Activated CD4-positive, alpha-beta T cell treated with anti-CD3 and anti-CD28 coated beads for 36 hours (primary cell): Measurements from ENCODE around the gene RIN3. TPM values are rescaled to one million over a fixed set of nuclear protein-coding genes. Genes with fewer than 3 reads are reported as not detected.

Source experiments
- ATAC-seq: fragments of 200-7000 bp; cut with Tn5 transposase; one replicate; pipeline ENCODE4 v1.10.0; 2021; ENCODE audit warnings: mild to moderate bottlenecking, moderate library complexity
- CTCF ChIA-PET: fragments of 350-600 bp; sonication (Branson Sonifier 250); formaldehyde crosslinking; loops from one replicate; lab custom pipeline; 2021; ENCODE audit warnings: antibody characterized with exemption; lab: Charles Lee
- POLR2A ChIA-PET: fragments of 350-600 bp; sonication (Branson Sonifier 250); formaldehyde crosslinking; loops from one replicate; lab custom pipeline; 2021; ENCODE audit warnings: antibody characterized with exemption, inconsistent platforms; lab: Charles Lee
- DNase-seq: peaks from one replicate; pipeline ENCODE4 v3.0.0-alpha.2; 2020
- H3K27ac Mint-ChIP-seq: one replicate; pipeline ENCODE4 v1.8.0; 2021; ENCODE audit warnings: mixed read lengths
- H3K27me3 Mint-ChIP-seq: one replicate; pipeline ENCODE4 v1.8.0; 2021; ENCODE audit warnings: mixed read lengths
- H3K36me3 Mint-ChIP-seq: one replicate; pipeline ENCODE4 v1.8.0; 2021; ENCODE audit warnings: low read depth, mixed read lengths
- H3K4me1 Mint-ChIP-seq: one replicate; pipeline ENCODE4 v1.8.0; 2021; ENCODE audit warnings: mixed read lengths
- H3K4me3 Mint-ChIP-seq: one replicate; pipeline ENCODE4 v1.8.0; 2021; ENCODE audit warnings: mild to moderate bottlenecking, moderate library complexity, mixed read lengths
- H3K9me3 Mint-ChIP-seq: one replicate; pipeline ENCODE4 v1.8.0; 2021; ENCODE audit warnings: low read depth, mixed read lengths
- intact Hi-C, 2 experiments: fragments of 100-400 bp; cut with DNase I in 1 of 2; cut with micrococcal nuclease in 1 of 2; formaldehyde crosslinking; loops; one replicate each; pipeline versions ENCODE4 v1.14.2 to v1.15.1; 2022 to 2024; cut with DNase I, micrococcal nuclease
- total RNA-seq, 2 experiments: library from RNA; stranded (reverse); gene quantifications; one replicate each; pipeline ENCODE4 v1.2.3, GENCODE V29; 2021

RIN3 gene
- total RNA-seq, 2 experiments from 2014 or later, result 23.1 to 26.4 TPM

- CTCF ChIA-PET, result interaction anchor here (0.6 to 2.0 kb wide), 20 partner anchors 8 to 405 kb away, joined by 3 to 8 read pairs (median 4); no protein-coding TSS in a partner anchor
- Mint-ChIP-seq H3K27me3 (no peaks in the 10 kb centered on the region), H3K9me3 (no peaks in the 10 kb centered on the region), H3K4me3 (no peak overlapping the region), H3K4me1 (no peaks in the 10 kb centered on the region), H3K27ac (no peak overlapping the region), H3K36me3 (peaks cover 16% of the 10 kb centered on the region)
- DNase-seq, result peak; percentile 84
- POLR2A ChIA-PET, result no interaction called here
- peak; percentile 85 for ATAC-seq
- intact Hi-C loops, result loop anchor here in 1 of 2 experiments (1.0 kb wide), 1 partner anchor 97 kb away; no protein-coding TSS in a partner anchor
These were observed 173.4 kb downstream of the RIN3 start for GRCh38 chr14:92686900-92687427.

DNA sequence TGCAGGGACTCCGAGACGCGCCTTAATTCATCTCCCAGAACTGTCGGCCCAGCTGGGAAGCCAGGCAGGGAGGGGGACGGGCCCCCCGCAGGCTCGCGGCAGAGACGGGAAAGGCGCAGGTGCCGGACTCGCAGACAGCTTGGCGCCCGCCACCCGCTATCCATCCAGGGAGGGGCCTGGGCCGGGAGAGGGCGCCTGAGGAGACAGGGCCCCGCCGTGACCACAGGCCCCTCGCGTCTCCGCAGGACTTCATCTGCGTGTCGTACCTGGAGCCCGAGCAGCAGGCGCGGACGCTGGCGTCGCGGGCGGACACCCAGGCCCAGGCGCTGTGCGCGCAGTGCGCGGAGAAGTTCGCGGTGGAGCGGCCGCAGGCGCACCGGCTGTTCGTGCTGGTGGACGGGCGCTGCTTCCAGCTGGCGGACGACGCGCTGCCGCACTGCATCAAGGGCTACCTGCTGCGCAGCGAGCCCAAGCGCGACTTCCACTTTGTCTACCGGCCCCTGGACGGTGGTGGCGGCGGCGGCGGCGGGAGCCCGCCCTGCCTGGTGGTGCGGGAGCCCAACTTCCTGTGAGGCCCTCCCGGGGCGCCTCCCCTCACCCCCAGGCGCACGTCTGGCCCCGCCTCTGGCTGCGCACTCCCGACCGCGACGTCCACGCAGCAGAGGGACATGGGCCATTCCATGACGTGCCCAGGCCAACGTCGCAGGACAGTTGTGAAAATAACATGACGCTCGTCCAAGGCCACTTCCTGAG, 174.3 kb downstream of the RIN3 start:
- Mint-ChIP-seq H3K27me3 (no peaks in the 10 kb centered on the region), H3K9me3 (no peaks in the 10 kb centered on the region), H3K4me3 (no peak overlapping the region), H3K36me3 (peaks cover 10% of the 10 kb centered on the region), H3K4me1 (peaks cover 6% of the 10 kb centered on the region), H3K27ac (no peak overlapping the region)
- ChIA-PET POLR2A (no interaction called here), CTCF (interaction anchor here (0.5 to 2.0 kb wide), 4 partner anchors 61 to 138 kb away, joined by 4 to 7 read pairs (median 4); partner anchors contain the start of gene LGMN)
- DNase-seq, result no peak
- no peak for ATAC-seq
- intact Hi-C loops, result loop anchor here in 1 of 2 experiments (1.0 kb wide), 1 partner anchor 96 kb away; no protein-coding TSS in a partner anchor

DNA sequence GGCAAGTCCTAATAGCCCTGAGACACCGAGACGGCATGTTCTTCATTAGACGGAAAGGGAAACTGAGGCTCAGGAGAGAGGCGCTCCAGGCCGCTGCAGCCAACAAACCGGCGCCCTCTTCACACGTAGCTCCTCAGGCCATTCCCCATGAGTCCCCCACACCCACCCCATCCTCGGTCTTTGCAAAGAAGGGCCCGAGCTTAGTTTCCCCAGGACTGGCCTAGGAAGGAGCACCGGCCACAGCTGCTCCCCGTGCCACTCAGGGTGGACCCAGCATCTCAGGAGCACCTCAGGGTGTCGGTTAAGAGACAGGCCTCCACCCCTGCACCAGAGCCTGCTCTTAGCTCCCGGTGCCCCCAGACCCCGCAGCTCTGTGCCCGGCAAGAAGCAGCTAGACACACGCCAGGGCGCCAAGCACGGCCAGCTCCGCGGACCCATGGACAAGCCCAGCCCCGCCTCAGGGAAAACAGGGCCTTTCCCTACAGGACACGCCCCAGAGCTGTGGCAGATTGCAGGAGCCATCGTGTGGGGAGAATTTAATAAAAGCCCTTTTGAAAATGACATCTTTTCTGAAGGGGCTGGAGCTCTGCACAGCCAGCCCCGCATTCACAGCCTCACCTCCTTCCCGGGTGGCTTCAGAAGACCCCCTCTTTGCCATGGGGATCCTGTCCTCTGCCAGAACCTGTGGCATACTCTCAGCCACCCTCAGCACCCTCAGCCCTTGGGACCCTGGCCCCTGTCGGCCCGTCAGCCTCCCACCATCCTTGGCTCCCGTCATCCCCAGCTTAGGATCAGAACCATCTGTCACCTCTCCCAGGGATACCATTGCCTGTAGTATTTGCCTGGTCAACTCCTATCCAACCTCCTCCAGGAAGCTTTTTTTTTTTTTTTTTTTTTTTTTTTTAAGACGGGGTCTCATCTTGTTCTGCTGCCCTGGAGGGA, 175.1 kb downstream of the RIN3 start:
- ATAC-seq (no peak), DNase-seq (no peak)
- Mint-ChIP-seq H3K27me3 (no peaks in the 10 kb centered on the region), H3K27ac (no peak overlapping the region), H3K4me3 (no peak overlapping the region), H3K36me3 (peaks cover 10% of the 10 kb centered on the region), H3K4me1 (peaks cover 15% of the 10 kb centered on the region), H3K9me3 (no peaks in the 10 kb centered on the region)
- POLR2A ChIA-PET, result interaction anchor here (0.6 kb wide), 1 partner anchor 14 kb away, joined by 3 read pairs; no protein-coding TSS in a partner anchor
- intact Hi-C loops, result no loop called here
- CTCF ChIA-PET, result interaction anchor here (0.5 to 0.6 kb wide), 3 partner anchors 60 to 338 kb away, joined by 3 to 4 read pairs (median 3); partner anchors contain the start of gene LGMN

GRCh38 chr14:92690171-92691011, 176.8 kb downstream of the RIN3 start:
- peaks cover 25% of the 10 kb centered on the region for H3K4me1 Mint-ChIP-seq
- ChIA-PET POLR2A (no interaction called here), CTCF (interaction anchor here (0.6 to 1.8 kb wide), 8 partner anchors 9 to 166 kb away, joined by 3 to 8 read pairs (median 4); no protein-coding TSS in a partner anchor)
- H3K27ac Mint-ChIP-seq, result no peak overlapping the region
- no peak overlapping the region for H3K4me3 Mint-ChIP-seq
- DNase-seq, result peak; percentile 39
- intact Hi-C loops, result no loop called here
- H3K36me3 Mint-ChIP-seq, result peaks cover 10% of the 10 kb centered on the region
- H3K9me3 Mint-ChIP-seq, result no peaks in the 10 kb centered on the region
- ATAC-seq, result peak; percentile 25
- H3K27me3 Mint-ChIP-seq, result no peaks in the 10 kb centered on the region

DNA sequence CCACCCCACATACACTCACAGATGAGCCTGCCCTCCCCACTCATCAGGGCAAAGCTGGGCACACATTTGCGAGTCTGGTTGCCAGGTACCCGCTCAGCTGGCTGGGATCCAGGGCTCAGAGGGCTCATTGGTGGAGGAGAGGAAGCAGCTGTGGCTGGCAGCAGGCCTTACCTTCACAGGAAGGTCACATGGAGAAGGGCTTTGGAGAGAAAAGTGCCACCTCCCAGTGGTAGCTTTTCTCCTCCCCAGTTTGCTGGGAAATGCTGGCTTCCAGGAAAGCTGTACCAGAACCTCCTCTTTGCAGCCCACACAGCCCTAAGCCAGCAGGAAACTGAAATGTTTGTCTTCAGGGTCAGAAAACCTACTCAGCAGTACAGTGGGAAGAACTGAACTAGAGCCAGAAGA, 179.2 kb downstream of the RIN3 start:
- H3K27ac Mint-ChIP-seq, result no peak overlapping the region
- ATAC-seq, result peak; percentile 37
- POLR2A ChIA-PET, result no interaction called here

GRCh38 chr14:92693998-92694795, 180.6 kb downstream of the RIN3 start:
- ATAC-seq, result peak; percentile 67
- Mint-ChIP-seq H3K9me3 (no peaks in the 10 kb centered on the region), H3K27me3 (no peaks in the 10 kb centered on the region), H3K27ac (no peak overlapping the region), H3K4me3 (no peak overlapping the region), H3K36me3 (no peaks in the 10 kb centered on the region), H3K4me1 (peaks cover 25% of the 10 kb centered on the region)
- no peak for DNase-seq
- ChIA-PET CTCF (interaction anchor here (0.7 to 1.5 kb wide), 3 partner anchors 8 to 18 kb away, joined by 3 to 6 read pairs (median 4); no protein-coding TSS in a partner anchor), POLR2A (no interaction called here)
- intact Hi-C loops, result no loop called here

More for the DNA sequence above, 179.2 kb downstream of the RIN3 start:
- Mint-ChIP-seq H3K36me3 (peaks cover 1% of the 10 kb centered on the region), H3K4me3 (no peak overlapping the region), H3K4me1 (peaks cover 25% of the 10 kb centered on the region), H3K9me3 (no peaks in the 10 kb centered on the region), H3K27me3 (no peaks in the 10 kb centered on the region)
- CTCF ChIA-PET, result interaction anchor here (0.7 to 1.2 kb wide), 4 partner anchors 9 to 52 kb away, joined by 3 to 7 read pairs (median 4); no protein-coding TSS in a partner anchor
- peak; percentile 62 for DNase-seq
- intact Hi-C loops, result no loop called here

- POLR2A ChIA-PET, result no interaction called here
These were observed 181.2 kb downstream of the RIN3 start for GRCh38 chr14:92694807-92695206.

DNA sequence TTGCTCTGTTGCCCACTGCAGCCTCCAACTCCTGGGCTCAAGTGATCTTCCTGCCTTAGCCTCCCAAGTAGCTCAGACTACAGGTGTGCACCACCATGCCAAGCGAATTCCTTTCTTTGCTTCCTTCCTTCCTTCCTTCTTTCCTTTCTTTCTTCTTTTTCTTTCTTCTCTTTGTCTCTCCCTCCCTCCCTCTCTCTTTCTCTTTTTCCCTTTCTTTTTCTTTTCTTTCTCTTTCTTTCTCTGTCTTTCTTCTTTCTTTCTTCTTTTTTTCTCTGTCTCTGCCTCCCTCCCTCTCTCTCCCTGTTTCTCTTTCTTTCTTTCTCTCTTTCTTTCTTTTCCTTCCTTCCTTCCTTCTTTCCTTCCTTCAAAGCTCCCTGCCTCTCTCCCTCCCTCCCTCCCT, 182.0 kb downstream of the RIN3 start:
- no peak overlapping the region for H3K4me3 Mint-ChIP-seq
- H3K36me3 Mint-ChIP-seq, result no peaks in the 10 kb centered on the region
- POLR2A ChIA-PET, result no interaction called here
- CTCF ChIA-PET, result interaction anchor here (0.6 to 1.5 kb wide), 4 partner anchors 8 to 446 kb away, joined by 3 to 6 read pairs (median 4); no protein-coding TSS in a partner anchor
- DNase-seq (no peak), ATAC-seq (no peak)
- intact Hi-C loops, result no loop called here
- H3K27ac Mint-ChIP-seq, result no peak overlapping the region
- no peaks in the 10 kb centered on the region for H3K9me3 Mint-ChIP-seq
- no peaks in the 10 kb centered on the region for H3K27me3 Mint-ChIP-seq
- peaks cover 25% of the 10 kb centered on the region for H3K4me1 Mint-ChIP-seq

More at GRCh38 chr14:92694807-92695206, 181.2 kb downstream of the RIN3 start:
- intact Hi-C loops, result no loop called here
- no peak overlapping the region for H3K27ac Mint-ChIP-seq
- no peaks in the 10 kb centered on the region for H3K36me3 Mint-ChIP-seq
- no peaks in the 10 kb centered on the region for H3K27me3 Mint-ChIP-seq
- H3K4me1 Mint-ChIP-seq, result peaks cover 25% of the 10 kb centered on the region
- DNase-seq, result no peak
- H3K4me3 Mint-ChIP-seq, result no peak overlapping the region
- CTCF ChIA-PET, result interaction anchor here (0.6 to 1.5 kb wide), 5 partner anchors 8 to 445 kb away, joined by 3 to 6 read pairs (median 3); no protein-coding TSS in a partner anchor
- no peak for ATAC-seq
- H3K9me3 Mint-ChIP-seq, result no peaks in the 10 kb centered on the region

- POLR2A ChIA-PET, result no interaction called here
- H3K4me3 Mint-ChIP-seq, result no peak overlapping the region
These were observed 182.8 kb downstream of the RIN3 start for GRCh38 chr14:92696366-92696765.

More at GRCh38 chr14:92696366-92696765, 182.8 kb downstream of the RIN3 start:
- Mint-ChIP-seq H3K4me1 (peaks cover 25% of the 10 kb centered on the region), H3K36me3 (no peaks in the 10 kb centered on the region), H3K27ac (no peak overlapping the region), H3K9me3 (no peaks in the 10 kb centered on the region), H3K27me3 (no peaks in the 10 kb centered on the region)
- intact Hi-C loops, result no loop called here
- CTCF ChIA-PET, result no interaction called here
- DNase-seq (no peak), ATAC-seq (no peak)
